Activated CD8-positive, alpha-beta memory T cell treated with anti-CD3 and anti-CD28 coated beads for 4 hours (primary cell): ENCODE results near the gene UTY.

Experiments
- DNase-seq, 2 donors: peaks; one replicate each; pipeline ENCODE4 v3.0.0-alpha.2; 2020; ENCODE audit warnings: low read depth in 2 of 2

Gene UTY

DNA sequence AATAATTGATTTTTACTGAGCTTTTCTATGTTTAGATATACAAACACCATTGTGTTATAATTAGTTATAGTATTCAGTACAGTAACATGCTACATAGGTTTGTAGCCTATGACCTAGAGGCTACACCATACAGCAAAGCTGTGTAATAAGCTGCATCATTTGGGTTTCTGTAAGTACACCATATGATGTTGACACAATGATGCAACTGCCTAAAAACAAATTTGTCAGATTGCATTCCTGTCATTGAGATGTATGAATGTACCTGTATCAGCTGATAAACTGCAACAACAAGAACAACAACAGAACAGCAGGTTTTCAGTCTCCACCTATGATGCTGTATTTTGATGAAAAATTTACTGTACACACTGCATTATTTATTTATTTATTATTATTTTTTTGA lies 64.3 kb downstream of the UTY start:
- no peak for DNase-seq

DNA sequence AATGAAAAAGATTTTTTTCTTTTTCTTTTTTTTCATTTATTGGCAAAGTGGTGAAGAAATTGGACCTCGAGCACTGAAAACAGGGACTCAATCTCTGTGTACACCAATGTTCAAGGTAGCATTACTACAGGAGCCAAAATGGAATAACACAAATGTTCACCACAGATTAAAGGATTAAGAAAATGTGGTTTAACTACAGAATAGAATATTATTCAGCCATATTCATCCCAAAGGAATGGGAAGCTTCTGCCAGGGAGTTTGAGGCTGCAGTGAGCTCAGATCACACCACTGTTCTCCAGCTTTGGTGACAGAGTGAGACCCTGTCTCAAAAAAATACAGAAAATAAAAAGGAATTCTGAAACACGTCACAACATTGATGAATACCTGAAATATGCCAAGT lies 81.0 kb downstream of the UTY start:
- DNase-seq = no peak

DNA sequence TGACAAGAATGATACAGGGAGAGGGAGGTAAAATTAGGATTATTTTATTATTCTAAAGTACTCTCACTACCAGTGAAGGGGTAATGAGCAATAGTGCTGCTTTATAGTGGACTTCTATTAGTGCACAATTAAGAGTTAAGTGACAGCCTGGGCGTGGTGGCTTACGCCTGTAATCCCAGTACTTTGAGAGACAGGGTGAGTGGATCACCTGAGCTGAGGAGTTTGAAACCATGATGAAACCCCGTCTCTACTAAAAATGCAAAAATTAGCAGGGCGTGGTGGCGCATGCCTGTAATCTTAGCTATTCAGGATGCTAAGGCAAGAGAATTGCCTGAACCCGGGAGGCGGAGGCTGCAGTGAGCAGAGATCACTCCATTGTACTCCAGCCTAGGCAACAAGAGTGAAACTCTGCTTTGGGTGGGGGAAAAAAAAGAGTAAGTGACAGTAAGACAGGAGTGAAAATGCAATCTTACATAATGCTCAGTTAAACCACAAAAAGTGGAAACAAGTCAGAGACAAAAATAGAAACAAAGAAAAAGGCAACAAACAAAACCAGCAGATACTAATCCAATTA lies 98.6 kb downstream of the UTY start:
- DNase-seq = no peak

DNA sequence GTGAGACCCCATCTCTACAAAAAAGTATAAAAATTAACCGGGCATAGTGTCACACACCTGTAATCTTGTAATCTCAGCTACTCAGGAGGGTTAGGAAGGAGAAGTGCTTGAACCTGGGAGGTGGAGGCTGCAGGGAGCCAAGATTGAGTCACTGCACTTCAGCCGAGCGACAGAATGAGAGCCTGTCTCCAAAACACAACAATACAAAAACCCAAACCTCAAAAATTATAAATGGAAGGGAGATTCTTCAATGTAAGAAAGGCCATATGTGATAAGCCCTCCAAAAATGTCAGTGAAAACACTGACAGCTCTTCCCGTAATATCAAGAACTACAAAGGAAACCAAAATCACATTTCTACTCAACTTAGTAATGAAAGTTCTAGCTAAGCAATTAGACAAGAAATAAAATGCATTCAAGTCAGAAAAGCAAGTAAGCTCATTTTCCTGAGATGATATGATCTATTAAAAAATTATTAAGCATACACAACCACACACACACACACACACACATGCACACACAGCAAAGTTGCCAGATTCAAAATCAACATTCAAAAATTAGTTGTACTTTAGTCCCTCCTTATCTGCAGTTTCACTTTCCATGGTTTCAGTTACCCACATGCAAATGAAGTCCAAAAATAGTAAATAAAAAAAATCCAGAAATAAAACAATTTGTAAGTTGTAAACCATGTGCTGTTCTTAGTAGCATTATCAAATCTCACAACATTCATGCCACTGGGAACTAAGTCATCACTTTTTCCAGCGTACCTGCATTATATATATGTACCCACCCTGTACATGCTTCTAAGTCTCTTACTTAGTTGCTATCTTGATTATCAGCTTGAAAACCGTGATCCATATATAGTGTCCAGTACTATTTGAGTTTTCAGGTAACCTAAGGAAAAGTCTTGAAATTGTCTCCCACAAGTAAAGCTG lies 108.7 kb downstream of the UTY start:
- DNase-seq = no peak

DNA sequence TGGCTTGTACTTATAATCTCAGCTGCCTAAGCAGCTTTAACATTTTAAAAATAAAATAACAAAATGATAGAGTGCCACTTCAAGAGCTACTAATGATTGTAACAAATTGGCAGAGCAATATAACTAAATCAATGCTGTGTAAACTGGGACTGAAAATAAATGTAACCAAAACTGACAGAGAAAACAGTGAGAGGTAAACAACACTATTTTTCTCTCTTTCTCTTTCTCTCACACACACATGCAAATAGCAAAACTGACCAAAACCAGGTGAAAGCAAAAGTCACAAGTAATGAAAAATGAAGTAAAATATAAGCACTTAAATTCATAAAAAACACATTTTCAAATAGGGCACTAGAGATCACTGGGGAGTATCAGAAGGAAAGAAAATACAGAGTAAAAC lies 109.6 kb downstream of the UTY start:
- no peak for DNase-seq

DNA sequence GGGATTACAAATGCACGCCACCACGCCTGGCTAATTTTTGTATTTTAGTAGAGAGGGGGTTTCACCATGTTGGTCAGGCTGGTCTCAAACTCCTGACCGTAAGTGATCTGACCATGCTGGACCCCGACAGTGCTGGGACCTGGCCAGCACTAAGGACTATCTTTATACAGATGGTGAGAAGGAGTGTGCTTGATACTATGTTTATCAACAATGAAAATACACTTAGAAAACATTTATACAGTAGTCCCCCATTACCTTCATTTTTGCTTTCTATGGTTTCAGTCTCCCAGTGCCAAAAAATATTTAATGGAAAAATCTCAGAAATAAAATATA lies 111.4 kb downstream of the UTY start:
- DNase-seq = no peak

DNA sequence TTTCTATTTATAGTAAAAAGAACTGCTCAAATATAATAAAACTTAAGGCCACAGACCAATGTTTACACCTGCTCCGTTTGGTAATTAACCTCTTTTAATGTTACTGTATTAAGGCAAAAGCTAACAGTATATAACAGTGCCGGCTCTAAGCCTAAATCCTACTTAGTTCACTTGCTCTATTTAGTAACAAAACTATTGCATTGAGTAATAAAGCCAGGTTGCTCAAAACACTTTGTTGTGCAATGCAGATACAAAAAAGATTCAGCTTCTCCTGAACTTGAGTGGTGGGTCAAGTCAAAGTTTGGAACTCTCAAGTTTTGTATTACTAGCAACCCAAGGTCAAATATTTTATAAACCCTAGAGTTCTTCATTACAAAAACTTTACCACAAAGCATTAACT lies 116.2 kb downstream of the UTY start:
- DNase-seq = no peak

DNA sequence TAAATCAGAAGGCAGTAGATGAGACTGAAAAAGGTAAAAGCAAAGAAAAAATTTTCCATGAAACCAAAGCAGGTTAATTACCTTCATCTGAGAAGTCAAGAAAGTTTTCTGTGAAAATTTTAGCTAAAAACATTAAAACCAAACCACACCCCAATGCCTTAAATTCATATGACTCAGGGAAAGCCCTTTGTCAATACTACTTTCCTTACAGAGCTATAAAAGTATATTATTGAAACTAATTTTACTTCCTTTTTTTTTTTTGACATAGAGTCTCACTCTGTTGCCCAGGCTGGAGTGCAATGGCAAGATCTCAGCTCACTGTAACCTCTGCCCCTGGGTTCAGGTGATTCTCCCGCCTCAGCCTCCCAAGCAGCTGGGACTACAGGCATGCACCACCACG lies 117.2 kb downstream of the UTY start:
- no peak for DNase-seq

DNA sequence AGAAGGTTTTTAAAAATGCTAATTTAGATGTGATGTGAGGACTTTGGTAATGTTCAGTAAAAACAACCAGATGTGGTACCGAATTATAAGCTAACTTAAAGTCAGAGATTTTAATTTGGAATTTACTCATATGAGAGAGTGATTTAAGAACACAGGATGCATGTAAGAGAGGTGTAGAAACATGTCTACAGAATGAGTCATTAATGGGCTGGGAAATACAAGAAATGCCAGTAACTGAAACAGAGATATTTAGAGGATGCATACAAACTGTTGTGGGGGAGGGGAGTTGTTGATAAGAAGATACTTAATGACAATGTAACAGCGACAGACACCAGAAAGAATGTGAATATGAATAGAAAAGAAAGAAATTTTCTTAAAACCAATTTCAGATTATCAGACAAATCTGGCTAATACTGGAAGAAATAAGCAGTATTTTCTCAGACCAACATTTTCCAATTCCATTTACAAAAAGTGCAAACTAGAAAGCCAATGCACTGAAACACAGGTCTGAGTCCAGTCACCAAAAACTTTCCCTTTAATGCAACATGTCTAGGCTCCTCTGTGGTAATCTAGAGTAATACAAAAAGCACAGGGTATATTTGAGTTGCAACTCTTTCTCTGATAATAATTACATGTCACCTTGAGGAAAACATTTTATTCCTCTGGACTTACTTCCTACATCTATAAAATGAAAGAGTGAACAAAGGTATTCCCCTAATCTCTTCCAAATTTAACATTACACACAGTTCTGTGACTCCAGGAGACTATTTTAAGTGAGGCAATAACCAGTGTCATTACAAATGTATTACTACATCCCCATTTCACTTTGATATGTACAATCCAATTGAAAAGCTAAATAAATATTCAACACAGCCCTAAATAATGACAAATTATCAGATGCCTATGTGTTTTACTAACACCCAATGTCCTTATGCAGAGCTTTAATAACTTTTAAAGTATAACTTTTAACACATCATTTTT lies 117.9 kb downstream of the UTY start:
- no peak for DNase-seq

DNA sequence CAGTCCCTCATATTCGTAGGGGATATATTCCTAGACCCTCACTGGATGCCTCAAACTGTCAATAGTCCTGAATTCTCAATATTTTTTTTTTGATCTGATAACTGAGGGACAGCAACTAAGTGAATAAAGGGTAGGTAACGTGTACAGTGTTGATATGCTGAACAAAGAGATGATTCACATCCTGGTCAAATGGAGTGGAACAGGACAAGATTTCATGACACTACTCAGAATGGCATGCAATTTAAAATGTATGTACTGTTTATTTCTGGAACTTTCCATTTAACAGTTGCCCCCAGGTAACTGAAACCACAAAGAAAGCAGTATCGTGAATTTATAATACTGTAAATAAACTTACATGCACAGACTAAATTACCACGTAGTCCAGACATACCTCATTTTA lies 128.4 kb downstream of the UTY start:
- no peak for DNase-seq

DNA sequence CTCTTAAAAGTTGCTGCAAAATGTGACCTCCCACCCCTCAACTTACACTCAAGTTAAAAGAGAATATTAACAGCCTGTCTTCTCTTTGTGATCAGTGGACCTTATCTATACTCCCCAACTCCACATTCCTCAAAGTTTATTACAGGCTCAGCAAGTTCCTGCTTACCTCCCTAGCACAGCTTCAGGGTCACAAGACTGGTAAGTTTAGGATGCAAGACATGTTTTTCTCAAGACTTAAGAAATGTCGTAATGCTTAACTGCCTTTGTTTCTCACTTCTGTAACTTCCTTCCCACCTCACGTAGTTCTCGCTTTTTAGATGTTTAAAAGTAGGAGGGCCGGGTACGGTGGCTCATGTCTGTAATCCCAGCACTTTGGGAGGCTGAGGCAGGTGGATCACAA lies 132.7 kb downstream of the UTY start:
- no peak for DNase-seq

DNA sequence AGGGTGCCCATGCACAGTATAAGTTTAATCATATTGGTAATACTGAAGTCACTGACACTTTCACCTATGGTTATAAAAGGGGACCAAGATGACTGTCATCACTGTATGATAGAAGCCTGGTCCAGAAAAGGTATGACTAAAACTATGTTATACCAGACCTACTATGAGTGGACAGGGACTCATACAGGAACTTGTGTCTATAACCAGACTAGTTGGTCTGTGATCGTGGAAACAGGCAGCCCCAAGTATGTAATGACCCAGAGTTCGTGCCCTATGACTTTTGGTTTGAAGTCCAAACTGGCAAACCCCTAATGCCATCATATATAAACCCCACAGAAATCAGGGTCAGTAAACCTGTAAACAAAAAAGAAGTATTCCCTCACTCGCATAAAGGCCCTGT lies 134.3 kb downstream of the UTY start:
- DNase-seq = no peak

DNA sequence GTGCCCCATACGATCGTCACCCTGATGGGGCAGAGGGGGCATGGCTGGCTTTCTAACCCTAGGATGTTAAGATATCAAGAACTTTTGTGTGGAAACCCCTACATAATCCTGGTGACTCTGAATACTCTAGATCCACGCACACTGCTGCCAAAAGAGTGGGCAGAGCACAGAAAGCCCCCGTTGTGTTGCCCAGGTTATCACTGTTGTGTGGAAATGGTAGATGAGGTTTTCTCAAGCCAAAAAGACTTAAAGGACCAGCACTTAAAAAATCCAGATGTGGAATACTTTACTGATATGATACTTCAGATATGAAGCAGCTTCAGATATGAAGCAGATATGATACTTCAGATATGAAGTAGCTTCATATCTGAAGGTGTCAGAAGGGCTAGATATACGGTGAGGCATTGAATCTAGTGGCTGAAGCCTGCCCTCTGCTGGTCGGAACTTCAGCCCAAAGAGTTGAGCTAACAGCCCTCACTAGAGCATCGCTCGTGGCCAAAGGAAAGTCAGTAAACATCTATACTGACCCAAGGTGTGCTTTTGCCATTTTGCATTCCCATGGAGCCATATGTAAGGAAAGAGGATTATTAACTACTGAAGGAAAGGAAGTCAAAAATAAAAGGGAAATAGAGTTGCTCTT lies 136.4 kb downstream of the UTY start:
- no peak for DNase-seq

DNA sequence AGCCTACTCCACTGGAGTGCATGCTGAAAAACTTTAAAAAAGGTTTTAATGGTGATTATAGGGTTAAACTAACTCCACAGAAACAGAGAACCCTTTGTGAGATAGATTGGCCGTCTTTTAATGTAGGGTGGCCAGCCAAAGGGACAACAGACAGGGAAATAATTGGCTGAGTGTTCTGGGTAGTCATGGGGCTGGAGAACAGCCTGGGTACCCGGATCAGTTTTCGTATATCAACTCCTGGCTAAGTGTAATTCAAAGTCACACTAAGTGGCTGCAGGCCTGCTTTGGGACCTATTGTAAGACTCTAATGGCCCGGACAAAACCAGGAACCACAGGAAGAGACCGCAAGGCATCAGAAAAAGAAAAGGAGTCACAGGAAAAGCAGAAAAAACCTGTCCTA lies 139.9 kb downstream of the UTY start:
- no peak for DNase-seq

DNA sequence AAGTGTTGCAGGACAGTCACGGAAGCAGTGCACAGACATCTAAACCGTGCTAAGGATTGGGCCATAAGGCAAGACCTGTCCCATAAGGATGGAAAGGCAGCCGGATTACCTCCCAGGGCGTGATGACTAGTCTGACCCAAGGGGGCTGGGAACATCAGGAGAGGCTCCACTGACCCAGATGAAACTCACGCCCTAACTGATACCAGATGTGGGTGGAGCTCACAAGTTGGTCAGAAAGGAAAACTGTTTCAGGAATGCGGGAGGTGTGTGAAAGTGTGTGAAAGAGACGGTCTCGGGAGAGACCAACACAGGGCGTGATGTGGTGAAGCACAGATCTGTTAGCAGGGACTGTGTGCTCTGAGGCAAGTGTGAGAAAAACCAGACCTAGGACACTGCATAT lies 140.5 kb downstream of the UTY start:
- DNase-seq = no peak

DNA sequence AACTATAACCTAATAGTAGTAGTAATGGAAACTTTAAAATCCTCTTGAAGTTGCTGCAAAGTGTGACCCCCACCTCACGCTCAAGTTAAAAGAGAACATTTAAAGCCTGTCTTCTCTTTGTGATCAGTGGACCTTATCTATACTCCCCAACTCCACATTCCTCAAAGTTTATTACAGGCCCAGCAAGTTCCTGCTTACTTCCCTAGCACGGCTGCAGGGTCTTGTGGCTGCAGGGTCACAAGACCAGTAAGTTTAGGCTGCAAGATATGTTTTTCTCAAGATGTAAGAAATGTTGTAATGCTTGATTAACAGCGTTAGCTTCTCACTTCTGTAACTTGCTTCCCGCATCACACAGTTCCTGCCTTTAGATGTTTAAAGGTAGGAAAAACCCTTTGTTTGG lies 141.1 kb downstream of the UTY start:
- no peak for DNase-seq

DNA sequence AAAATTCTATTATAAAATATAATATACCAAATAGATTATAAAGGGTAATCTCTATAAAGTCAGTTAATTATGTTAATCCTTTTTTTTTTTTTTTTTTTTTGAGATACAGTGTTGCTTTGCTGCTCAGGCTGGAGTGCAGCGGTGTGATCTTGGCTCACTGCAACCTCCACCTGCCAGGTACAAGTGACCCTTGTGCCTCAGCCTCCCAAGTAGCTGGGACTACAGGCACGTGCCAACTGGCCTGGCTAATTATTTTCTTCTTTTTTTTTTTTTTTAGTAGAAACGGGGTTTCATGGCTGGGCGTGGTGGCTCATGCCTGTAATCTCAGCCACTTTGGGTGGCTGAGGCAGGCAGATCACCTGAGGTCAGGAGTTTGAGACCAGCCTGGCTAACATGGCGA lies 141.9 kb downstream of the UTY start:
- no peak for DNase-seq

DNA sequence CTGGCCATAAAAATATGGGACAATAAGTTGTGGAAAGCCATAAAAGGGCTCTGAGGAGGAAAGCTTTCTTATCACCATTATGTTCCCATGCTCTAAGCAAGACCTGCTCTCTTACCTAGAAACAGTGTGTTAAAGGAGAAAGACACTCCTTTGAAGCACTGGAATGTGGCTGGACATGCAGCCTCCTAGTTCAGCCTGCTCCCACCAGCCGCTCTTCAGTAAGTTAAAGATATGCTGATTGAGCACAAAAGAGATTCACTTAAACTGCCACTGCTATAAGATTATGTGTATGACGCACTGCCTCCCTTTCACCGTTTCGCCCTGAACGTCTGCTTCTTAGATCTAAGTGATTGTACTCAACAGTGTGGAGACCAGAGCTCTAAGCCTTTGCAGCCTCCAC lies 146.0 kb downstream of the UTY start:
- DNase-seq = no peak

DNA sequence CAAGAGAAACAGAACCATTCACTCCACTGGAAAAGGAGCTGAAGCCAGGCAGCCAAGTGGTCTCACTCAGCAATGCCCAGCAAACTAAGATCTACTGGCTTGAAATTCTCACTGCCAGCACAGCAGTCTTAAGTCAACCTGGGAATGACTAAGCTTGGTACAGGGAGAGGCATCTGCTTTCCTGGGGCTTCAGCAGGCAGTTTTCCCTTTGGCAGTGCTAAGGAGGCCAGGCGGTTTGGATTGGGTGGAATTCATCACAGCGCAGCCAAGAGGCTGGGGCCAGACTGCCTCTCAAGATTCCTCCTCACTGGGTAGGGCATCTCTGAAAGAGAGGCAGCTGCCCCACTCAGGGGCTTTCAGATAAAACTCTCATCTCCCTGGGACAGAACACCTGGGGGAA lies 149.2 kb downstream of the UTY start:
- no peak for DNase-seq

DNA sequence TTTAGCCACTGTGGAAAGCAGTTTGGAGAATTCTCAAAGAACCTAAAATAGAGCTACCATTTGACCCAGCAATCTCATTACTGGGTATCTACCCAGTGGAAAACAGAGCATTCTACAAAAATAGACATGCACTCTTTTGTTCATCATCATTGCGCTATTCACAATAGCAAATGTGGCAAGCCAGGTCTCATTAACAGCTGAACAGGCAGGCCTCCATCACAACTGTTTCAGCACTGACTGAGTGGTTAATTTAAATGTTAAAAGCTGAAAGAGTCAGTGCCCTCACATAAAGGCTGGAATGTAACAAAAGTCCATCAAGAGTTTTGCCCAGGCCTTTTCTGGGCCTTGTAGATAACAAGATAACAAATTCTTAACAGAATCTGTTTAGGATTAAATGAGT lies 166.9 kb downstream of the UTY start:
- DNase-seq = no peak

DNA sequence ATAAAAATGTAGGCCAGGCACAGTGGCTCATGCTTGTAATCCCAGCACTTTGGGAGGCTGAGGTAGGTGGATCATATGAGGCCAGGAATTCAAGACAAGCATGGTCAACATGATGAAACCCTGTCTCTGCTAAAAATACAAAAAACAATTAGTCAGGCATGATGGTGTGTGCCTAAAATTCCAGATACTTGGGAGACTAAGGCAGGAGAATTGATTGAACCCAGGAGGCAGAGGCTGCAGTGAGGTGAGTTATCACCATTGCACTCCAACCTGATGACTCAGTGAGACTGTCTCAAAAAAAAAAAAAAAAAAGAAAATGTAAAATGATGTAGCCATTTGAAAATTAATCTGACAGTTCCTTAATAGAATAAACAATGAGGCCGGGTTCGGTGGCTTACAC lies 171.9 kb downstream of the UTY start:
- no peak for DNase-seq

DNA sequence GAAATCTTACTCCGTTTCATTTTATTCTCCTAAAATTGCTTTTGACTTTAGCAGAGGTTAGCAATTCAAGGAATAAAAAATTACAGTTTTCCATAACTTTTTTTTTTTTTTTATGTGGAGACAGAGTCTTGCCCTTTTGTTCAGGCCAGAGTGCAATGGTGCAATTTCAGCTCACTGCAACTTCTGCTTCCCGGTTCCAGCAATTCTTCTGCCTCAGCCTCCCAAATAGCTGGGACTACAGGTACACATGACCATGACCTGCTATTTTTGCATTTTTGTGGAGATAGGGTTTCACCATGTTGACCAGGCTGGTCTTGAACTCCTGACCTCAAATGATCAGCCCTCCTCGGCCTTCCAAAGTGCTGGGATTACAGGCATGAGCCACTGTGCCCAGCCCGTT lies 179.0 kb downstream of the UTY start:
- no peak for DNase-seq
